ENCODE data around the gene LGSN.
A peak's percentile ranks its signal among the peaks of the same experiment; 100 is the strongest.
"Not testable (repeated sequence)": the region's sequence is repeated elsewhere in the genome, so short reads cannot be mapped to it uniquely, and the experiment has no call there.

LGSN gene, protein sequence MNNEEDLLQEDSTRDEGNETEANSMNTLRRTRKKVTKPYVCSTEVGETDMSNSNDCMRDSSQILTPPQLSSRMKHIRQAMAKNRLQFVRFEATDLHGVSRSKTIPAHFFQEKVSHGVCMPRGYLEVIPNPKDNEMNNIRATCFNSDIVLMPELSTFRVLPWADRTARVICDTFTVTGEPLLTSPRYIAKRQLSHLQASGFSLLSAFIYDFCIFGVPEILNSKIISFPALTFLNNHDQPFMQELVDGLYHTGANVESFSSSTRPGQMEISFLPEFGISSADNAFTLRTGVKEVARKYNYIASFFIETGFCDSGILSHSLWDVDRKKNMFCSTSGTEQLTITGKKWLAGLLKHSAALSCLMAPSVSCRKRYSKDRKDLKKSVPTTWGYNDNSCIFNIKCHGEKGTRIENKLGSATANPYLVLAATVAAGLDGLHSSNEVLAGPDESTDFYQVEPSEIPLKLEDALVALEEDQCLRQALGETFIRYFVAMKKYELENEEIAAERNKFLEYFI

DNA sequence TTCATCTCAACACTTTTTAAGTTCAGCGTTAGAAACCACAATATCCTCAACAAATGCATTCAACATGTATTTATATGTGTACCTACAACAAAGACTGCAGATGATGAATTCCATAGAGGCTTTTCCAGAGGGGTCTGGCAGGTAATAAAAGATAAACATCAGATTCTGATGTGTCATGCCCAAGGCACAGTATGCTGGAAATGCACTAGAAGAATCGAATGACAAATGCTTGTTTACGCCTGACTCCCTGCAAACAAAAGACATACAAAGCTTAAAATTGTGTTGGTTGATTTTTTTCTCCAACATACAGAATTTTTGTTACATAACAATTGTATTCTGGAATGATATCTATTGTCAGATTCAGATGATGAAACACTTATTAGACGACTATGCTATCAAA lies at the start of gene LGSN:
TSS of gene LGSN (minus strand) at position 45 of the 400 bp plus-strand sequence. CDS start at position 5, 40 bp downstream.
- no peak for DNase-seq

DNA sequence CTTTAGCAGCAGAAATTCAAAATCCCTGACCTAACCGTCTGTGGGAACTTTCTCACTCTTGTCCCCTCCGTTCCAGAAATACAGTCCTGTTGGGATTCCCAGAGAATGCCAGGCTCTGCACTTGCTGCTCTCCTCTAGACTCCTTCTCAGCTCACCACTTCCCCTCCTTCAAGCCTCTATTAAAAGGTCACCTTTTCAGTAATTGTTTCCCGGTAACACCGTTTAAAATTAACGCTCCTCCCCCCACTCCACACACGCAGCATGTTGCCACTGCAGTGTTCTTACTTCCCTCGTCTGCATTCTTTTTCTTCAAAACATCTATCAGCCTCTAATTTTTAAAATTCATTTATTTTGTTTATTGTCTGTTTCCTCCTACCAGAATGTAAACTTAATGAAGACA lies 48.6 kb upstream of the LGSN start:
- DNase-seq: no peak

DNA sequence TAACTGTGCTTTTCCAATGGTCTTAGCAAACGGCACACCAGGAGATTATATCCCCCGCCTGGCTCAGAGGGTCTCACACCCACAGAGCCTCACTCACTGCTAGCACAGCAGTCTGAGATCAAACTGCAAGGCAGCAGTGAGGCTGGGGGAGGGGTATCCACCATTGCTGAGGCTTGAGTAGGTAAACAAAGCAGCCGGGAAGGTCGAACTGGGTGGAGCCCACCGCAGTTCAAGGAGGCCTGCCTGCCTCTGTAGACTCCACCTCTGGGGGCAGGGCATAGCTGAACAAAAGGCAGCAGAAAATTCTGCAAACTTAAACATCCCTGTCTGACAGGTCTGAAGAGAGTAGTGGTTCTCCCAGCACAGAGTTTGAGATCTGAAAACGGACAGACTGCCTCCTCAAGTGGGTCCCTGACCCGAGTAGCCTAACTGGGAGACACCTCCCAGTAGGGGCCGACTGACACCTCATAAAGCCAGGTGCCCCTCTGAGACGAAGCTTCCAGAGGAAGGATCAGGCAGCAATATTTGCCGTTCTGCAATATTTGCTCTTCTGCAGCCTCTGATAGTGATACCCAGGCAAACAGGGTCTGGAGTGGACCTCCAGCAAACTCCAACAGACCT lies 42.8 kb upstream of the LGSN start:
- DNase-seq: not testable (repeated sequence)

DNA sequence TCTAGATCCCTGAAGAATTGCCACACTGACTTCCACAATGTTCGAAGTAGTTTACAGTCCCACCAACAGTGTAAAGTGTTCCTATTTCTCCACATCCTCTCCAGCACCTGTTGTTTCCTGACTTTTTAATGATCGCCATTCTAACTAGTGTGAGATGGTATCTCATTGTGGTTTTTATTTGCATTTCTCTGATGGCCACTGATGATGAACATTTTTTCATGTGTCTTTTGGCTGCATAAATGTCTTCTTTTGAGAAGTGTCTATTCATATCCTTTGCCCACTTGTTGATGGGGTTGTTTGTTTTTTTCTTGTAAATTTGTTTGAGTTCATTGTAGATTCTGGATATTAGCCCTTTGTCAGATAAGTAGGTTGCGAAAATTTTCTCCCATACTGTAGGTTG lies 37.6 kb upstream of the LGSN start:
- DNase-seq: not testable (repeated sequence)

DNA sequence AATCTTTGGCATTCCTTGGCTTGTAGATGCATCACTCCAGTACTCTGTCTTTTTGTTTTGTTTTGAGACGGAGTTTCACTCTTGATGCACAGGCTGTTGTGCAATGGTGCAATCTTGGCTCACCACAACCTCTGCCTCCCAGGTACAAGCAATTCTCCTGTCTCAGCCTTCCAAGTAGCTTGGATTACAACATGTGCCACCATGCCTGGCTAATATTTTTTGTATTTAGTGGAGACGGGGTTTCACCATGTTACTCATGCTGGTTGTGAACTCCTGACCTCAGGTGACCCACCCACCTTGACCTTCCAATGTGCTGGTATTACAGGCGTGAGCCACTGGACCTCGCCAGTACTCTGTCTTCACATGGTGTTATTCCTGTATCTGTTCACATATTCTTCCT lies 35.8 kb upstream of the LGSN start:
- DNase-seq: no peak

DNA sequence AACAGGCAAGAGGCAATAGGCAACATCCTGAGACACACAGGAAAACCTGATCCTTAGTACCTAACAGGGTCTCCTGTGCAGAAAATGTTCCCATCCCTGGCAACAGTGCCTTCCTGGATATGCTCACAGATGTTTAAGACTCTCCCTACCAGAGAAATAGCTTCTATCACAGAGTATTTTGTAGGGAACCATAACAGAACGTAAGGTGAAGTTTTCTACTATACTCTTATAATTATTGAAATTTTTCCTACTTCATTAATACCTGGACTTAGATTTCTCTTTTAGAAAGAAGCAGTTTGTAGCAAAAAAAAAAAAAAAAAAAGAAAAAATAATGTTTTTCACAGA lies 33.5 kb upstream of the LGSN start:
- DNase-seq: no peak

DNA sequence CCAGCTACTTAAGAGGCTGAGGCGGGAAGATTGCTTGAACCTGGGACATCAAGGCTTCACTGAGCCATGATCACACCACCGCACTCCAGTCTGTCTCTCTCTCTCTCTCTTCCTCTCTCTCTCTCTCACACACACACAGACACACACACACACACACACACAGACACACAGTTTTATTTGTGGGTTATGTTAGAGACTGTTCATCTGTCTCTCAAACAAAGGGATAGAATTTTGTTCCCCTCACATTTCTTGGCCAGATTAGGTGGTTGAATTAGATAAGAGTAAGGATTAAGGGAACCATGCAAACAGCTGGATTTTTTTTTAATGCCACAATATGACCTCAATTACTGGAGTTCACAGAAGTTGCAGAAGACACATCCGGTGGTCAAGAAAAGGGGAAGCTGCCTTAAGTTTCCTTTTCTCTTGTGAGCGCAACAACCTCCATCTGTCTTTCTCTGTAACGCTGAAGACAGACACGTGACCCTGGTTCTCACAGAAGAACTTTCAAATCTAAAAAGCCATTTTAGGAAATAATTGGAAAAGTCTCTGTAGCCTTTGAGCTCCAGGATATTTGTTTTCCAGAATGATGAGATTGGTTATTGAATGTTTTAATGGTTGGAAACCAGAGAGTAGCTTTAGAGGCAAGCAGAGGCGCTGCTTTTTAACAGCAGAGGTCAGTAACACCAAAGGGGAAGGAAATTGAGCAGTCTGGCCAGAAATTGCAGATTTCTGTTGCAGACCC lies 32.9 kb upstream of the LGSN start:
- DNase-seq: peak in 1 of 2 experiments; percentile 23

DNA sequence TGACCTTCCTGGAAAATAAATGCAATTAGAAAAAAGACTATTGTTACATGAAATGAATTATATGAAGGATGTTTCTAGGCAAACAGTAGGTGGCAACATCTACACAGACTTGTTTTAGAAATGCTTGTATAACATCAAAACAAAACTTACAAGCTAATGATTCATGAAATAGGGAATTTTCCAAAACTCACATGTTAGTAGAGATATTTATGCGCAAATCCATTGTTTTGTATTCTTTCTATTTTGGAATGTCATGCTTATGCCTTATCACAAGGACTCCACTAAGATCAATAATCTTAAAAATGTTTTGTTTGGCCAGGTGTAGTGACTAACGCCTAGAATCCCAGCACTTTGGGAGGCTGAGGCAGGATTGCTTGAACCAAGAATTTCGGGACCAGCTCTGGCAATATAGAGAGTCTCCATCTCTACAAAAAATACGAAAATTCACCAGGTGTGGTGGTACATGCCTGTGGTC lies 32.3 kb upstream of the LGSN start:
- peak in 1 of 2 experiments; percentile 27 for DNase-seq

DNA sequence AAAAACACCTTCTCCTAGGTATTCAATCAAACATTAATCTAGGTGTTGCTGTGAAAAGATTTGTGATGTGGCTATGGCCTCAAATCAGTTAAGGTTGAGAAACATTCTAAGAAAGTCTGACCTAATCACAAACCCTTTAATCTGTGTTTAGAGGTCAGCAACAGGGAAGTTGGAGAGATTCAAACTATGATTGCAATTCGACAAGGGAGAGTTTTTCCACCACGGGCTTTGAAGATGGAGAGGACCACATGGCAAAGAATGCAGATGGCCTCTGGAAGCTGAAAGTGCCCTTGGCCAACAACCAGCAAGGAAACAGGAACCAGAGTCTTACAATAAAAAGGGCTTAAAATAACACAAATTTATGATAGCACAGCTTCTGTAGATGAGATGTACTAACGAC lies 29.6 kb upstream of the LGSN start:
- no peak for DNase-seq

DNA sequence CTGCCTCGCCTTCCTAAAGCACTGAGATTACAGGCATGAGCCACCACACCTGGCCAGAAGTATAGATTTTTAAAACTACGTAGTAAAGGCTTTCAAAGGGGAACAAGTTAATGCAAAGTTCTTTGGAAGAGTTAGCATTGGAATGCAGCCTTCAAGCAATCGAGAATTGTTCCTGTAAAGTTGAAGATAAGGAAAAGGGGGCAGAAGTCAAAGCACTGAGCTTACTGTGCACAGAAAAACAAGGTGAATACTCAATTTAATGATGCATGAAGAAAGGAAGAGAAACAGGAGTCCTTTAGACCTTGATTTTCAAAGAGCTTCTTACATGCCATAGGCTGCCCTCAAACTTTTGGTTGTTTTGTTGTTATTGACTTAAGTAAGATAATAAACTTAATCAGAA lies 29.1 kb upstream of the LGSN start:
- DNase-seq: no peak

DNA sequence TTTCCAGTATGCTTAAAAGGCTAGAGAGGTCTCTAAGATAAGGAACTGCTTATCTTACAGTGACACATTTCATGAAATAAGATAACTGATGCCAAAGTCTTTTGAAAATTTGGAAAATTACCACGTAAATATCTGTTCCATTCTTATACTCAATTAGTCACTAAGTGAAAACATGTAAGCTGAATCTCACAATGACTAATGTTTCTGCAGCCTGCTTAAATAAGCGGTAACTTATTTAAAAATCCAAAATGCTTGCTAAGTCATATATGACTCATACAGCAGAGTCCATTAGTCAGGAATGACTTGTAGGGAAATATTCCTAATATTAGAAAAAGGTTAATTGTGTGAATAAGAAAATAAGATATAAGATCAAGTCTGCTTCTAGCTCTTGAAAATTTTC lies 27.8 kb upstream of the LGSN start:
- peak in 1 of 2 experiments; percentile 34 for DNase-seq

DNA sequence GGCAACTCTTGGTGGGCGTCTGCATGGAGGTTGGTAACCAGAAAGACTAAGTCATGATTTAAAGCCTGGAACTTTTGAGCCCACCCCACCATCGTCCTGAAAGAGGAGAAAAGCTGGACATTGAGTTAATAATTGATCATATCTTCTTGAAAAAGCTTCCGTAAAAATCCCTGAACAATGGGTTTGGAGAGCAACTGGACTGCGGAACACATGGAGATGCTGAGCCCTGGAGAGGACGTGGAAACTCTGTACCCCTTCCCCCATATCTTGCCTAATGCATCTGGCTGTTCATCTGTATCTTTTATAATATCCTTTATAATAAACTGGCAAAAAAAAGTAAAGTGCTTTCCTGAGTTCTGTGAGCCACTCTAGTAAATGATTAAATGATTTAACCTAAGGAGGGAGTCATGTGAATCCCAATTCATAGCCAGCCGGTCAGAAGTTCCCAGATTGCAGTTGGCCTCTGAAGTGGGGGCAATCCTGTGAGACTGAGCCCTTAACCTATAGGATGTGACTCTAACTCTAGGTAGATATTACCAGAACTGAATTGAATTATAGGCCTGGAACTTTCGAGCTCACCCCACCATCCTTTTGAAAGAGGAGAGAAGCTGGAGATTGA lies 26.5 kb upstream of the LGSN start:
- no peak for DNase-seq

DNA sequence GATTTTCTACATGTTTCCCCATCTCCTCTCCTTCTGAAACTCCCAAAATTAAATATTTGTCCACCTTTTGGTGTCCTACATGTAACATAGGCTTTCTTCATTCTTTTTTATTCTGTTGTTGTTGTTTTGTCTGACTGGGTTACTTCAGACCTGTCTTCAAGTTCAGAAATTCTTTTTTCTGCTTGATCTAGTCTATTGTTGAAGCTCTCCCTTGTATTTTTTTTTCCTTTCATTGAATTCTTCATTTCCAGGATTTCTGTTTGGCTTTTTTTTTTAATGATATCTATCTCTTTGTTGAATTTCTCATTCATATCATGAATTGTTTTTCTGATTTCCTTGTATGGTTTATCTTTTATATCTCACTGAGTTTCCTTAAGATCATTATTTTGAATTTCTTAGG lies 20.6 kb upstream of the LGSN start:
- DNase-seq: no peak

DNA sequence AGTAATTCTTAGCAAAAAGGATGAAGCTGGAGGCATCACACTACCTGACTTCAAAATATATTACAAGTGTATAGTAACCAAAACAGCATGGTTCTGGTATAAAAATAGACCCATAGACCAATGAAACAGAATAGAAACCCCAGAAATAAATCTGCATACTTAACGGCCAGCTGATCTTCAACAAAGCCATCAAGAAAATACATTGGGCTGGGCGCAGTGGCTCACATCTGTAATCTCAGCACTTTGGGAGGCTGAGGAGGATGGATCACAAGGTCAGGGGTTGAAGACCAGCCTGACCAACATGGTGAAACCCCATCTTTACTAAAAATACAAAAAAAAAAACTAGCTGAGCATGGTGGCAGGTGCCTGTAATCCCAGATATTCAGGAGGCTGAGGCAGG lies 14.9 kb upstream of the LGSN start:
- not testable (repeated sequence) for DNase-seq

DNA sequence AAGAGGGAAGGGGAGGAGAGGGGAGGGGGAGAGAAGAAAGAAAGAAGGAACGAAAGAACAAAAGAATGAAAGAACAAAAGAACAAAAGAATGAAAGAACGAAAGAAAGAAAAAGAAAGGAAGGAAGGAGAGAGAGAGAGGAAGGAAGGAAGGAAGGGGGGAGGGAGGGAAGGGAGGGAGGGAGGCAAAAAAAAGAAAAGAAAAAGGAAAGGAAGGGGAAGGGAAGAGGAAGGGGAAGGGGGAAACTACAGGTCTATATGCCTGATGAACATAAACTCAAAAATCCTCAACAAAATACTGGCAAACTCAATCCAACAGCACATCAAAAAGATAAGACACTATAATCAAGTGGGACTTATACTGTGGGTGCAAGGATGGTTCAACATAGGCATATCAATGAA lies 13.7 kb upstream of the LGSN start:
- no peak for DNase-seq

DNA sequence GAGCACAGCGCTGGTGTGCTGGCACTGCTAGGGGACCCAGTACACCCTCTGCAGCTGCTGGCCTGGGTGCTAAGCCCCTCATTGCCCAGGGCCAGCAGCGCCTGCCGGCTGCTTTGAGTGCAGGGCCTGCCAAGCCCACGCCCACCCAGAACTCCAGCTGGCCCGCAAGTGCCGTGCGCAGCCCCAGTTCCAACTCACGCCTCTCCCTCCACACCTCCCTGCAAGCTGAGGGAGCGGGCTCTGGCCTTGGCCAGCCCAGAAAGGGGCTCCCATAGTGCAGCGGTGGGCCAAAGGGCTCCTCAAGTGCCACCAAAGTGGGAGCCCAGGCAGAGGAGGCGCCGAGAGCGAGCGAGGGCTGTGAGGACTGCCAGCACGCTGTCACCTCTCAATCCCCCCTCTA lies 6.8 kb upstream of the LGSN start:
- DNase-seq: not testable (repeated sequence)

DNA sequence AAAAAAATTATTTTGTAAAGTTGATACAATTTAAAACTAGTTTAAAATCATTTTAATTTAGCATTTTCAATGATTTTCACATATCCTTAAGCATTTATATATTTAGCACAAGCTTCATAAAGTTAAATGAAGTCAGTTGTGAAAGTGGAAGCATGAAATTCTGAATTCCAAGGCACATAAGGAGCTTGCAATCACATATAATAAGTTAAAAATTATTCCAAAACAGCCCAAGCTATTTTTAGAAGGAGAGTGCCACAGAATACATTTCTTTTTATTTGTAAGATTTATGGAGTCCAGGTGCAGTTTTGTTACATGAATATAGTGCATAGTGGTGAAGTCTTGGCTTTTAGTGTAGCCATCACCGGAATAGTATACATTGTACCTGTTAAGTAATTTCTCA lies 3.2 kb upstream of the LGSN start:
- DNase-seq: no peak

DNA sequence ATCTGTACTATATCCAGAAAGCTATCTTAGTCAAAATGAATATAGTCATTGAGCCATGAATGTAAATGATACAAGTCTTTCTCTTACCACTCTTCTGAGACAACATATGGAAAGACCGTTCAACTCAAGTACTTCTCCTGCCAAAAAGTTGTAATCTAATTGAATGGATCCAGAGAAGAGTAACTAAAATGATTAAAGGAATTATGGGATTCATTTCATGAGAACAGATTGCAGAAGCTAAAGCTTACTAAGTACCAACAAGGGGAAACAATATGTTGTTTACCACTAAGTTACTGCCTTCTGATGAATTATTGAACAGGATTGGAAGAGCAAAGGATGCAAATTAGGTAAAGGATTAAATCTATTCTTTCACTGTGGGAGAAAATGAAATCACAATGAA lies 2.0 kb upstream of the LGSN start:
- DNase-seq: no peak

DNA sequence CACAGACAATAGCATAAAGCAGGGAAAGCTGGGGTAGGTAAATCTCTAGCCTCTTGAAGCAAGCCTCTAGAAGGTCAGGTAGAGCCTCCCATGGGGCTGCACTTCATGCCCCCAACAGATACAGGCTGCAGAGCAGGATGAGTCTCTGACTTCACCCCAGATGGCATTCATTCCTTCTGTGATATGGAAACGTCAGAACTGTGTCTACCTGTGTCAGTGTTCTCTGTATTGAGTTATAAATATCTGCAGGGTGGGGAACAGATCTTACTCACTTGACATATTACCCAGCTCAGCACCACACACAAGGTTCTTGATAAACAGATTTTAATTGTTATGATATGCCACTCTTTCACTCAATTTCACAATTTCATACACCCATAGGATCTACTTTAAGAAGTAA lies 2.1 kb downstream of the LGSN start:
- DNase-seq: no peak

DNA sequence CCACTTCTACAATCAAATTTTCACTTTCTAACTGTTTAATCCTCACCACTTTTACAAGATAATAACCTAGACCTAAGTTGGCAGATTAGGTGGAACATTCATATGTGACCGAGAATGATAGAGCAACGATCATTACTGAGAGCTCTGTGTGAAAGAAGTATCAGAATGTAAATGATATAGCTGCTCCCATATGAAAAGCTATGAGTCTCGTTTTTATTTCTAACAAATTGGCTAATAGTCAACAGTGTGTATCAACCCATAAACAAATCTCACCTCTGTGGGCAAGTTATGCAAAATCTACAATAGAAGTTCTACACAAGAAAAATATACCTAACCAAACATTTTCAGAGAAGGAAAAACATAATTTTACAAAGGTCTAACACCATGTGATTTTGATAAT lies 3.7 kb downstream of the LGSN start:
- no peak for DNase-seq

DNA sequence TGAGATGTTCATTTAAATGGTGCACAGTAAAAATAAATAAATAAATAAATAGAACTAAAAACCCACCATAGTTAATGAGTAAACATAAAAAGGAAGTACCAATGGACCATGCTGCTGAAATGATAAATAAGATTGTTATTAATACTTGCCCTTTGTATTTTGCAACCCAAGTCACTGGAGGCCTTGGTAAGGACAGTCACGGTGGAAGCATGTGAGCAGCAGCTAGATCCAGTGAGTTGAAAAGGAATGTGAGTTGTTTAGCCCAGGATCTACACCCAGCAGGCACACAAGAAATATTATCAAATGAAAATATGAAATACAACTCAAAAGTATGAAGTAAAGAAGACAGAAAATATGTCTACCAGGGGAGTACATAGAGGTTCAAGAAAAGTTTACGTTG lies 6.7 kb downstream of the LGSN start:
- DNase-seq: no peak

DNA sequence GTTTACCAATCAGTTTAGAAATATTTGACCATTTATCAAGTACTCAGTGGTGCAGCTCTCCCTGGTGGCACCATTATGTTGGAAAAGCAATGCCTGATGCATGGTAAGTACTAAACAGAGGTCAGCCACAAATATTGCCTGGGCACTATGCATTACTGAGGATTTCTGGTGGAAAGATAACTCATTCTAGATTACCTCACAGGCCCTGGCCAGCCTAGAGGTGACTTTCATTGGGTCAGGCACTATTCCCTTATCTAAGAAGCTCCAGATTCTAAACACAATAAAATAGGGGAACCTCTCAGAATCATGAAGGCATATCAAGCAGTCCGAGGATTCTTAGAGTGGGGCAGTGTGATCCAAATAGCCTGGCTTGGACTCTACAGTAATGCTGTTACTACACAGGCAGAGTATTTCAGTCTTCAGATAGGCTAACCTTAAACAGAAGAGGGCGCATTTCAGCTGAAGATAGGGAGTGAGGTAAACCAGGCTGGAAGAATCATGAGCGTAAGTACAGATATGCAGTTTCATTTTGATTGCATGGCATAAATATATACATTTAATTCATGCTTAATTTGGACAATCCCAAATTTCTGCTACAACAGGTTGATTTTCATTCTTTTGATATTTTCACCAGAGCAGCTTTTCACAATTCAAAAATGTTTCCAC lies 12.1 kb downstream of the LGSN start:
- peak in 1 of 2 experiments; percentile 52 for DNase-seq

DNA sequence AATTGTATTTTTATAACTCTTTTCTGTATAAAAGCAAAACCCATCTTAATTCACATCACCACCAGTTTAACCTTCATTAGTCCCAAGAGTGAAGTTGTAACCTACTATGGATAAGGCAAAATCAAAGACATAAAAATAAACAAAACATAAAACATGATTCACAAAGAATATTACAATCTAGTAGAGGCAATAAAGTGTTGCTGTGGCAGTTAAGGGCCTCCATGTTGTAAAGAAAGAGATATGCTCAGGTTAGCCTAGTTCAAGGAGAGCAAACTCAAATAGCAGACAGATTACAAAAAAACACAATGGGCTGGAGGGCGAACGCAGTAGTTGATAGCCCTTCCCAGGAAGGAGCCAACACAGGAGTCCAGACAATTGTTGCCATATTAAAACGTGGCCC lies 13.4 kb downstream of the LGSN start:
- DNase-seq: no peak
